ENCODE results near the gene PRKG1. TPM values are rescaled to one million over a fixed set of nuclear protein-coding genes. Genes with fewer than 3 reads are reported as not detected.

PRKG1 gene
- total and polyA plus RNA-seq, 2 donors (not counting 1 experiment from before 2014, with no cell fraction given): 45.8 to 71.8 TPM

- no peak overlapping the region for H3K4me2 ChIP-seq (ENCODE audit: extremely low read depth, insufficient read depth, low read length)
- no peaks in the 10 kb centered on the region for H3K27me3 ChIP-seq (ENCODE audit: control insufficient read depth, insufficient read depth, low read length)
- no peak overlapping the region for H3K9ac ChIP-seq (ENCODE audit: insufficient read depth, low read length)
- peaks cover 8% of the 10 kb centered on the region for H3K79me2 ChIP-seq (ENCODE audit: control insufficient read depth, insufficient read depth, low read length)
- peaks cover 2% of the 10 kb centered on the region for H4K20me1 ChIP-seq (ENCODE audit: control insufficient read depth, extremely low read depth, insufficient read depth, low read length)
- H2AFZ ChIP-seq (ENCODE audit: low read length): no peak overlapping the region
- no peak overlapping the region for H3K4me3 ChIP-seq (replicated peaks in 1 of 4; ENCODE audit: control extremely low read depth in 1 of 4, insufficient read depth in 1 of 4, low read depth in 3 of 4, low read length in 4 of 4)
- no peak for DNase-seq (ENCODE audit: low read depth in 2 of 2)
- peaks cover 7% of the 10 kb centered on the region for H3K4me1 ChIP-seq (ENCODE audit: control insufficient read depth, extremely low read depth, insufficient read depth, low read length)
- no peaks in the 10 kb centered on the region for H3K36me3 ChIP-seq (ENCODE audit: control insufficient read depth, insufficient read depth, low read length)
- H3K9me3 ChIP-seq (ENCODE audit: control insufficient read depth, insufficient read depth, low read depth, low read length): no peaks in the 10 kb centered on the region
- TF ChIP-seq CTCF (conservative IDR thresholded peaks at IDR 0.05 in 1 of 2, IDR thresholded peaks at IDR 0.05 in 1 of 2; ENCODE audit: low read depth in 1 of 2, low read length in 2 of 2): no peak
- TF ChIP-seq EZH2 (IDR thresholded peaks at IDR 0.05; ENCODE audit: low read length, missing control alignments): no peak
- no peak overlapping the region for H3K27ac ChIP-seq (ENCODE audit: insufficient read depth, low read length)
Observed at GRCh38 chr10:51086710-51087109, 12.4 kb downstream of the PRKG1 start.

DNA sequence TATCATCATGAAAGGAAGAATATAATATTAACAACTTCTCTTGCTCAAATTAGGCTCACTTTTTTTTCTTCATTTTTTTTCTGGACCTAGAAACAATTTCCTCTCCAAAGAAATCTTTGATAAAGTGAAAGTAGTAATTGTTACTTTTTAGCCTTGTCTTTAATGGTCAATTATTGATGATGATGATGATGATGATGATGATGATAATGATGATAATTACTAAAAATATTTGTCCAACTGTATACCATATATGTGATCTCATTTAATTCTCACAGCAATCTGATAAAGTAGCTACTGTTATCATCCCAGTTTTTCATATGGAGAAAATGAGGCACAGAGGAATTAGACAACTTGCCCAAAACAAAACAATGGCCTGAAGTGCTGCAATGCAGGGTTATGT, 12.8 kb downstream of the PRKG1 start:
- no peaks in the 10 kb centered on the region for H3K27me3 ChIP-seq (ENCODE audit: control insufficient read depth, insufficient read depth, low read length)
- no peak overlapping the region for H3K9ac ChIP-seq (ENCODE audit: insufficient read depth, low read length)
- peaks cover 8% of the 10 kb centered on the region for H3K79me2 ChIP-seq (ENCODE audit: control insufficient read depth, insufficient read depth, low read length)
- no peak overlapping the region for H3K4me3 ChIP-seq (replicated peaks in 1 of 4; ENCODE audit: control extremely low read depth in 1 of 4, insufficient read depth in 1 of 4, low read depth in 3 of 4, low read length in 4 of 4)
- H3K27ac ChIP-seq (ENCODE audit: insufficient read depth, low read length): no peak overlapping the region
- no peaks in the 10 kb centered on the region for H3K9me3 ChIP-seq (ENCODE audit: control insufficient read depth, insufficient read depth, low read depth, low read length)
- H3K4me1 ChIP-seq (ENCODE audit: control insufficient read depth, extremely low read depth, insufficient read depth, low read length): peaks cover 7% of the 10 kb centered on the region
- TF ChIP-seq CTCF (conservative IDR thresholded peaks at IDR 0.05 in 1 of 2, IDR thresholded peaks at IDR 0.05 in 1 of 2; ENCODE audit: low read depth in 1 of 2, low read length in 2 of 2): no peak
- TF ChIP-seq EZH2 (IDR thresholded peaks at IDR 0.05; ENCODE audit: low read length, missing control alignments): no peak
- DNase-seq (ENCODE audit: low read depth in 2 of 2): no peak
- H3K36me3 ChIP-seq (ENCODE audit: control insufficient read depth, insufficient read depth, low read length): no peaks in the 10 kb centered on the region
- H3K4me2 ChIP-seq (ENCODE audit: extremely low read depth, insufficient read depth, low read length): no peak overlapping the region
- H4K20me1 ChIP-seq (ENCODE audit: control insufficient read depth, extremely low read depth, insufficient read depth, low read length): peaks cover 2% of the 10 kb centered on the region
- H2AFZ ChIP-seq (ENCODE audit: low read length): no peak overlapping the region

- TF ChIP-seq EZH2 (IDR thresholded peaks at IDR 0.05; ENCODE audit: low read length, missing control alignments) (no peak), CTCF (conservative IDR thresholded peaks at IDR 0.05 in 1 of 2, IDR thresholded peaks at IDR 0.05 in 1 of 2; ENCODE audit: low read depth in 1 of 2, low read length in 2 of 2) (no peak)
- Histone ChIP-seq H3K4me2 (ENCODE audit: extremely low read depth, insufficient read depth, low read length) (no peak overlapping the region), H3K4me1 (ENCODE audit: control insufficient read depth, extremely low read depth, insufficient read depth, low read length) (no peaks in the 10 kb centered on the region), H3K27ac (ENCODE audit: insufficient read depth, low read length) (no peak overlapping the region), H3K9me3 (ENCODE audit: control insufficient read depth, insufficient read depth, low read depth, low read length) (no peaks in the 10 kb centered on the region), H2AFZ (ENCODE audit: low read length) (no peak overlapping the region), H3K27me3 (ENCODE audit: control insufficient read depth, insufficient read depth, low read length) (no peaks in the 10 kb centered on the region), H3K79me2 (ENCODE audit: control insufficient read depth, insufficient read depth, low read length) (peaks cover 12% of the 10 kb centered on the region), H4K20me1 (ENCODE audit: control insufficient read depth, extremely low read depth, insufficient read depth, low read length) (peaks cover 2% of the 10 kb centered on the region), H3K4me3 (replicated peaks in 1 of 4; ENCODE audit: control extremely low read depth in 1 of 4, insufficient read depth in 1 of 4, low read depth in 3 of 4, low read length in 4 of 4) (no peak overlapping the region), H3K9ac (ENCODE audit: insufficient read depth, low read length) (no peak overlapping the region), H3K36me3 (ENCODE audit: control insufficient read depth, insufficient read depth, low read length) (no peaks in the 10 kb centered on the region)
- peak; percentile 27 to 70 for DNase-seq (ENCODE audit: low read depth in 2 of 2)
Observed at GRCh38 chr10:51090190-51090589, 15.9 kb downstream of the PRKG1 start.
